EL (cell line): Measurements from ENCODE around the gene SF3B2.
"Not testable (repeated sequence)": the region's sequence is repeated elsewhere in the genome, so short reads cannot be mapped to it uniquely, and the experiment has no call there.

ENCODE experiments used
- DNase-seq: peaks from one replicate; pipeline ENCODE4 v3.0.0-alpha.2; 2016

Gene SF3B2

DNA sequence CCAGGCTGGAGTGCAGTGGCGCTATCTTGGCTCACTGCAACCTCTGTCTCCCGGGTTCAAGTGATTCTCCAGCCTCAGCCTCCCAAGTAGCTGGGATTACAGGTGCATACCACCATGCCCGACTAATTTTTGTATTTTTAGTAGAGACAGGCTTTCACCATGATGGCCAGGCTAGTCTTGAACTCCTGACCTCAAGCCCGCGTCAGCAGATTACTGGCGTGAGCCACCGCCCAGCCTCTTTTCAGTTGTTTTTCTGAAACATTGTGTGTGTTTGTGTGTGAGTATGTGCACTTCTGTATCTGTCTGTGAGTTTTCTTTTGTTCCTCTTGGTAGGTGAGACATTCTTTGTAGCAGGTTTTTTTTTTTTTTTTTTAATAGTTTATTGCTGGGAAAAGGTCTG is 26.8 kb downstream of the SF3B2 start:
- DNase-seq = not testable (repeated sequence)

GRCh38 chr11:66080055-66080817 is 28.1 kb downstream of the SF3B2 start:
- peak; percentile 85 for DNase-seq

GRCh38 chr11:66081505-66081904 is 29.3 kb downstream of the SF3B2 start:
- DNase-seq = peak; percentile 27

DNA sequence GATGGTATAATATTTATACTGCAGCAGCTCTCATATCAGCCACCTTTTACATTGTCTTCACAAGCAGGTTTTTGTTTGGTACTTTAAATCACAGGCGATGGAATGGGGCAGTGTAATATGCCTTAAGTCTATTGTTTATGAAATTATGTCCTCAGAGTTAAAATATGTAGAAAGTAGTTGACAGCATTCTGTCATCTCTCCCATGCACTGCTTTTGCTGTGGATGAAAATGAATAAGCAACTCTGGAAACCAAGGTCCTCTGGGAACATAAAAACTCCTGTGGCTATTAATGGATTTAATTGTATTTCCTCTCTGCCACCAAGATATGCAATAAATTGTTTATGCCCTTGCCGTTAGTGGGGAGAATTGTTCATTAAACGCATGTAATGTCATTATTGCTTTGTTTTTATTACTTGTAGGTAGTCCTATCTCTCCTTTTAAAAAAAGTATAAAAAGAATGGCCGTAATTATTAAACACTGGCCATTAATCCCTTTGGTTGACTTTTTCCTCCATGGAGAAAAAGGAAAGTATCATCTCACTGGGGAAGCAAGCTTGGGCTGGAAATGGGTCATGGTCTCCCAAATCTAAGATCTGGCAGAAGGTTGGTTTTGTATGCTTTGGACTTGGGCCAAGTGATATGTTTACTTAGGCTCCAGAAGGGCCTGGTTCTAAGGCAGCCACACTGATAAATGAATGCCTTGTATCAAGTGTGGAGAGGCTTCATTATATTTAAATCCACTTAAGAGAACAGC is 31.0 kb downstream of the SF3B2 start:
- peak; percentile 45 for DNase-seq

- DNase-seq = no peak
Observed at GRCh38 chr11:66083767-66084166, 31.6 kb downstream of the SF3B2 start.

GRCh38 chr11:66084821-66085475 is 32.8 kb downstream of the SF3B2 start:
- DNase-seq = no peak

GRCh38 chr11:66087148-66087908 is 35.2 kb downstream of the SF3B2 start:
- no peak for DNase-seq

GRCh38 chr11:66089067-66089466 is 36.9 kb downstream of the SF3B2 start:
- no peak for DNase-seq

DNA sequence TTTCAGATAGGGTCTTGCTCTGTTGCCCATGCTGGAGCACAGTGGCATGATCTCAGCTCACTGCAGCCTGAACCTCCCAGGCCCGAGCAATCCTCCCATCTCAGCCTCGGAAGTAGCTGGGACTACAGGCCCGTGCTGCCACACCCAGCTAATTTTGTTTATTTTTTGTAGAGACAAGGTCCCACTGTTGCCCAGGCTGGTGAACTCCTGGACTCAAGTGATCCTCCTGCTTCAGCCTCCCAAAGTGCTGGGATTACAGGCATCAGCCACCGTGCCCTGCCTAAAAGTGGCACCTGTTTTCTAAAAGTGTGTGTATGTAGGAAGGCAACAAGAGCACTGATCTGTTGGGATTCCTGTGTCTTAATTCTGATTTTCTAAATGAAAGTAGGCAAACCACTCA is 38.1 kb downstream of the SF3B2 start:
- DNase-seq = no peak

DNA sequence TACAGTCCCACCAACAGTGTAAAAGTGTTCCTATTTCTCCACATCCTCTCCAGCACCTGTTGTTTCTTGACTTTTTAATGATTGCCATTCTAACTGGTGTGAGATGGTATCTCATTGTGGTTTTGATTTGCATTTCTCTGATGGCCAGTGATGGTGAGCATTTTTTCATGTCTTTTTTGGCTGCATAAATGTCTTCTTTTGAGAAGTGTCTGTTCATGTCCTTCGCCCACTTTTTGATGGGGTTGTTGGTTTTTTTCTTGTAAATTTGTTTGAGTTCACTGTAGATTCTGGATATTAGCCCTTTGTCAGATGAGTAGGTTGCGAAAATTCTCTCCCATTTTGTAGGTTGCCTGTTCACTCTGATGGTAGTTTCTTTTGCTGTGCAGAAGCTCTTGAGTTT is 40.0 kb downstream of the SF3B2 start:
- not testable (repeated sequence) for DNase-seq

- DNase-seq = not testable (repeated sequence)
Observed at GRCh38 chr11:66099746-66100145, 47.6 kb downstream of the SF3B2 start.

DNA sequence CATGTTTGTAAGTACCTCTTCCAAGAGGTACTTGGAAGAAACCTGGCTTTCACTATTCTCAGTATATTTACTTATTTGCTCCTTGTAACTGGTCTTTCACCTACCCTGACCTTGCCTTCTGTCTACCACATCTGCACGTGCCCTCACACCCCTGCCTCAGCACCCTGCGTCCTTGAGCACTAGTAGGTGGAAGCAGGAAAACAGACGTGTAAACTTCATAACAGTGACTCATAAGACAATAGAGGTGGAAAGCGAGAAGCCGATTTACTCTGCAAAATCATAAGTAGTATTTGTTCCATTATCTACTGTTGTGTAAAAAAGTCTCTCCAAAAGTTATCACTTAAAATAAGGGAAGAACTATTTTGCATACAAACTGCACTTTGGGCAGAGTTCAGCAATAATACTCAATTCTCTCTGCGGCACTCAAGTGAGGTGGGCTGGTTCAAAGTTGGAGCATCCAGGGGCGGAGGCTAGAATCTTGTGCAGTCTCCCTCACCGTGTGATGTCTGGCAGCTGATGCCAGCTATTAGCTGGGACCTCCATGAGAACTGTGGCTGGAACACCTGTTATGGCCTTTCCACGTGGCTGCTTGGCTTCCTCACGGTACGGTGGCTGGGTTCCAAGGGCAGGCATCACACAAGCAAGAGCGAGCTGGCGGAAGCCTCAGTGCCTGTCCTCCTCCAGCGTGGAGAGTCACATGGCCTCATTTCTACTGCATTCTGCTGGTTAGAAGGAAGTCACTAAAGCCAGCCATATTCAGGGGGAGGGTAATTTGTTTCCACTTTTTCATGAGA is 48.3 kb downstream of the SF3B2 start:
- DNase-seq = no peak

- no peak for DNase-seq
Observed at GRCh38 chr11:66101066-66101464, 48.9 kb downstream of the SF3B2 start.

DNA sequence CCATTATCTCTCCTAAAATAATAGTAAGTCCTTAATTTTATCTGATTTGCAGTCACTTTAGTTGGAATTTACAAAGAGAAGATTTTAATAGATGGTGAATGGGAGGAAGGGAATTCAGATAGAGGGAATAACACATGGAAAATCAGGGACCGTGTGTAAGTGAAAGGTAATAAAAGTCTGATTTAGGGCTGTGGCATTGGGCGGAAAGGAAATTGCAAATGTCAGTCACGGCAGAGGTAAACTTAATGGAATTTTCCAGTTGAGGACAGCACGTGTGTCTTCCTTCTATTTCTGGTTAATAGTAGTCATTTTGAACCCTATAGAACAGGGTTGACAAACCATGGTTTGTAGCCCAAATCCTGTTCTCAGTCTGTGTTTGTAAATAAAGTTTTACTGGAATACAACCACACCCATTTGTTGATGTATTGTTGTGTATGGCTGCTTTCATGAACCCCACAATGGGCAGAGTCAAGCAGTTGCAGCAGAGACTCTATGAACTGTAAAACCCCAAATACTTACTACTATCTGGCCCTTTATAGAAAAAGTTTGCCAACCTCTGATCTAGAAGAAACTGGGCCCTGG is 52.0 kb downstream of the SF3B2 start:
- no peak for DNase-seq

GRCh38 chr11:66106786-66107599 is 54.8 kb downstream of the SF3B2 start:
- DNase-seq = peak; percentile 65

- no peak for DNase-seq
Observed at GRCh38 chr11:66107600-66108510, 55.7 kb downstream of the SF3B2 start.

DNA sequence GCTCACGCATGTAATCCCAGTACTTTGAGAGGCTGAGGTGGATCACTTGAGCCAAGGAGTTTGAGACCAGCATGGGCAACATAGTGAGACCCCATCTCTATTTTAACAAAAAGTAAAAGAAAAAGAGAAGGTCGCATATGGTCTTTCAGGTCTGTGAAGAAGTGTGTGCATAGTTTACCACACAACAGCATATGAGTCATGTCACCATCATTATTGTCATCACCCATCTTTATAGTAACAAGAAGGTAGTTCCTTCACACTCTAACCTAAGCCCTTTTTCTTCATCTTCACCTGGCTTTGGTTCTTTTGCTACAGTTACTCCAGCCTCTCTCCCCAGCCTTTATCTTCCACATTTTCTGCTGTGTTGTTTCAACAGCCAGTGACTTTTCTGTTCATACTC is 57.1 kb downstream of the SF3B2 start:
- no peak for DNase-seq

- no peak for DNase-seq
Observed at GRCh38 chr11:66111158-66111557, 59.0 kb downstream of the SF3B2 start.

GRCh38 chr11:66112041-66112491 is 59.9 kb downstream of the SF3B2 start:
- DNase-seq = peak; percentile 26
